ENCODE results near the gene LYSET.
"Not testable (repeated sequence)": the region's sequence is repeated elsewhere in the genome, so short reads cannot be mapped to it uniquely, and the experiment has no call there.

Gene LYSET

GRCh38 chr14:93163564-93163963 is 21.6 kb upstream of the LYSET start:
- no peak overlapping the region for H4K91ac ChIP-seq (ENCODE audit: low read depth, low read length, poor library complexity)
- H3K23ac ChIP-seq (ENCODE audit: low read depth, low read length, poor library complexity), result no peak overlapping the region
- H2AK5ac ChIP-seq (ENCODE audit: low read depth, low read length), result no peak overlapping the region
- peaks cover 0 to 6% of the 10 kb centered on the region in 2 donors for H3K9me3 ChIP-seq (replicated peaks in 1 of 2; ENCODE audit: control insufficient read depth in 2 of 2, insufficient read depth in 1 of 2, low read depth in 1 of 2, low read length in 2 of 2)
- H2BK120ac ChIP-seq (ENCODE audit: low read depth, low read length), result no peak overlapping the region
- H3K4me1 ChIP-seq (ENCODE audit: control insufficient read depth in 2 of 2, insufficient read depth in 1 of 2, low read depth in 1 of 2, low read length in 2 of 2), result no peaks in the 10 kb centered on the region
- no peak overlapping the region for H4K8ac ChIP-seq (ENCODE audit: low read depth, low read length)
- WGBS, 2 donors (ENCODE audit: extremely low coverage in 2 of 2, insufficient read length in 2 of 2, insufficient replicate concordance in 1 of 2), result no CpG with 5 or more reads among the region's 5 CpGs
- no peak overlapping the region for H3K27ac ChIP-seq (replicated peaks; ENCODE audit: low read length)
- no peak overlapping the region for H2BK12ac ChIP-seq (ENCODE audit: low read length)
- H3K36me3 ChIP-seq (replicated peaks in 1 of 2; ENCODE audit: control insufficient read depth in 2 of 2, insufficient read depth in 2 of 2, low read length in 2 of 2), result no peaks in the 10 kb centered on the region
- no peak overlapping the region for H2BK15ac ChIP-seq (ENCODE audit: low read length)
- no peak overlapping the region for H2AFZ ChIP-seq (ENCODE audit: low read length)
- H3K79me1 ChIP-seq (ENCODE audit: low read depth, low read length), result no peaks in the 10 kb centered on the region
- H3K27me3 ChIP-seq (ENCODE audit: control insufficient read depth in 3 of 3, insufficient read depth in 3 of 3, low read depth in 1 of 3, low read length in 3 of 3), result no peaks in the 10 kb centered on the region
- no peak overlapping the region for H3K14ac ChIP-seq (ENCODE audit: low read length)
- H3K9ac ChIP-seq (ENCODE audit: low read depth, low read length, poor library complexity), result no peak overlapping the region
- DNase-seq (ENCODE audit: low spot score), result no peak
- H2BK5ac ChIP-seq (ENCODE audit: low read length), result no peak overlapping the region
- no peak overlapping the region for H3K4me3 ChIP-seq (ENCODE audit: low read length in 2 of 2)
- no peak overlapping the region for H3K18ac ChIP-seq (ENCODE audit: low read length)
- no peak overlapping the region for H3K4me2 ChIP-seq (ENCODE audit: insufficient read depth, low read length, poor library complexity, severe bottlenecking)
- no peak overlapping the region for H3K4ac ChIP-seq (ENCODE audit: low read length)

DNA sequence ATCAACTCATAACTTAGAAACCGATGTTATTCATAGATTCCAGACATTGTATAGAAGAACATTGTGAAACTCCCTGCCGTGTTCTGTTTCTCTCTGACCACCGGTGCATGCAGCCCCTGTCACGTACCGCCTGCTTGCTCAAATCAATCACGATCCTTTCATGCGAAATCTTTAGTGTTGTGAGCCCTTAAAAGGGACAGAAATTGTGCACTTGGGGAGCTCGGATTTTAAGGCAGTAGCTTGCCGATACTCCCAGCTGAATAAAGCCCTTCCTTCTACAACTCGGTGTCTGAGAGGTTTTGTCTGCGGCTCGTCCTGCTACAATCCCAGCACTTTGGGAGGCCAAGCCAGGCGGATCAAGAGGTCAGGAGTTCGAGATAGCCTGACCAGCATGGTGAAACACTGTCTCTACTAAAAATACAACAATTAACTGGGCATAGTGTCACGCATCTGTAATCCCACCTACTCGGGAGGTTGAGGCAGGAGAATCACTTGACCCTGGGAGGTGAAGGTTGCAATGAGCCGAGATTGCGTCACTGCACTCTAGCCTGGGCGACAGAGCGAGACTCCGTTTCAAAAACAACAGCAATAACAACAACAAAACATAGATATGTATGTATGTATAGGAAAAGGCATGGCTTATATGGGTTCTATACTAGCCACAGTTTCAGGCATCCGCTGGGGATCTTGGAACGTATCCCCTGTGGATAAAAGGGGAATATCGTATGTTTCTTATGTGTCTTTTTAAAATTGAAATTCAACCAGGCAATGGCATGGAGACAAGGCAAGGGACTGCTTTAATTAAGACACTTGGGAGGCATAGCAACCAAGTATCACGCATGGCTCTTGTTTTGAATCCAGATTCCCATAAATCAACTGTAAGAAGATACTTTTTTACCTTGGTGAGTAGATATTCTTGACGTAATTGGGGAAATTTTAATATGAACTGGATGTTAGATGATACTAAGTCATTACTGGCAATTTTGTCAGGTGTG is 19.5 kb upstream of the LYSET start:
- H4K91ac ChIP-seq (ENCODE audit: low read depth, low read length, poor library complexity); H3K27ac ChIP-seq (replicated peaks; ENCODE audit: low read length); H3K23ac ChIP-seq (ENCODE audit: low read depth, low read length, poor library complexity); H2BK12ac ChIP-seq (ENCODE audit: low read length); H2BK15ac ChIP-seq (ENCODE audit: low read length); H3K4me3 ChIP-seq (ENCODE audit: low read length in 2 of 2); H3K9me3 ChIP-seq (replicated peaks in 1 of 2; ENCODE audit: control insufficient read depth in 2 of 2, insufficient read depth in 1 of 2, low read depth in 1 of 2, low read length in 2 of 2); H2BK120ac ChIP-seq (ENCODE audit: low read depth, low read length); H3K9ac ChIP-seq (ENCODE audit: low read depth, low read length, poor library complexity); H2AK5ac ChIP-seq (ENCODE audit: low read depth, low read length); H3K18ac ChIP-seq (ENCODE audit: low read length); H3K14ac ChIP-seq (ENCODE audit: low read length); DNase-seq (ENCODE audit: low spot score); H4K8ac ChIP-seq (ENCODE audit: low read depth, low read length); H3K36me3 ChIP-seq (replicated peaks in 1 of 2; ENCODE audit: control insufficient read depth in 2 of 2, insufficient read depth in 2 of 2, low read length in 2 of 2); H3K4me1 ChIP-seq (ENCODE audit: control insufficient read depth in 2 of 2, insufficient read depth in 1 of 2, low read depth in 1 of 2, low read length in 2 of 2); H3K4ac ChIP-seq (ENCODE audit: low read length); H3K27me3 ChIP-seq (ENCODE audit: control insufficient read depth in 3 of 3, insufficient read depth in 3 of 3, low read depth in 1 of 3, low read length in 3 of 3); H3K79me1 ChIP-seq (ENCODE audit: low read depth, low read length); H2BK5ac ChIP-seq (ENCODE audit: low read length); H3K4me2 ChIP-seq (ENCODE audit: insufficient read depth, low read length, poor library complexity, severe bottlenecking): not testable (repeated sequence)
- peak overlapping the region; percentile 52 for H2AFZ ChIP-seq (ENCODE audit: low read length)
- WGBS, 2 donors (ENCODE audit: extremely low coverage in 2 of 2, insufficient read length in 2 of 2, insufficient replicate concordance in 1 of 2), result no CpG with 5 or more reads among the region's 26 CpGs

DNA sequence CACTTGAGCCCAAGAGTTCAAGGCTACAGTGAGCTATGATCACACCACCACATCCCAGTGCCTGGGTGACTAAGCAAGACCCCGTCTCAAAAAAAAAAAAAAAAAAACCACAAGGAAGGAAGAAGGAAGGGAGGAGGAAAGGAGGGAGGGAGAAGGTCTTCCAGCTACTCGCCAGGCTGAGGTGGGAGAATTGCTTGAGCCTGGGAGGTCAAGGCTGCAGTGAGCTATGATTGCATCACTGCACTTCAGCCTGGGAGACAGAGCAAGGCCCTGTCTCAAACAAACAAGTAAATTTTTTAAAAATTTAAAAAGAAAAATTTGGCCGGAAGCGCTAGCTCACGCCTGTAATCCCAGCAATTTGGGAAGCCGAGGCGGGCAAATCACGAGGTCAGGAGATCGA is 16.5 kb upstream of the LYSET start:
- WGBS, 2 donors (ENCODE audit: extremely low coverage in 2 of 2, insufficient read length in 2 of 2, insufficient replicate concordance in 1 of 2), result no CpG with 5 or more reads among the region's 9 CpGs
- not testable (repeated sequence) for H3K18ac ChIP-seq (ENCODE audit: low read length); H3K27me3 ChIP-seq (ENCODE audit: control insufficient read depth in 3 of 3, insufficient read depth in 3 of 3, low read depth in 1 of 3, low read length in 3 of 3); H3K9me3 ChIP-seq (replicated peaks in 1 of 2; ENCODE audit: control insufficient read depth in 2 of 2, insufficient read depth in 1 of 2, low read depth in 1 of 2, low read length in 2 of 2); H3K23ac ChIP-seq (ENCODE audit: low read depth, low read length, poor library complexity); H3K4me3 ChIP-seq (ENCODE audit: low read length in 2 of 2); H2AFZ ChIP-seq (ENCODE audit: low read length); H3K4ac ChIP-seq (ENCODE audit: low read length); H3K14ac ChIP-seq (ENCODE audit: low read length); H3K36me3 ChIP-seq (replicated peaks in 1 of 2; ENCODE audit: control insufficient read depth in 2 of 2, insufficient read depth in 2 of 2, low read length in 2 of 2); H3K4me2 ChIP-seq (ENCODE audit: insufficient read depth, low read length, poor library complexity, severe bottlenecking); H2AK5ac ChIP-seq (ENCODE audit: low read depth, low read length); H2BK120ac ChIP-seq (ENCODE audit: low read depth, low read length); H4K91ac ChIP-seq (ENCODE audit: low read depth, low read length, poor library complexity); H2BK12ac ChIP-seq (ENCODE audit: low read length); DNase-seq (ENCODE audit: low spot score); H2BK5ac ChIP-seq (ENCODE audit: low read length); H4K8ac ChIP-seq (ENCODE audit: low read depth, low read length); H2BK15ac ChIP-seq (ENCODE audit: low read length); H3K79me1 ChIP-seq (ENCODE audit: low read depth, low read length); H3K9ac ChIP-seq (ENCODE audit: low read depth, low read length, poor library complexity); H3K27ac ChIP-seq (replicated peaks; ENCODE audit: low read length); H3K4me1 ChIP-seq (ENCODE audit: control insufficient read depth in 2 of 2, insufficient read depth in 1 of 2, low read depth in 1 of 2, low read length in 2 of 2)

- not testable (repeated sequence) for H4K8ac ChIP-seq (ENCODE audit: low read depth, low read length)
Measured at GRCh38 chr14:93169619-93170018, 15.5 kb upstream of the LYSET start.

More at GRCh38 chr14:93169619-93170018, 15.5 kb upstream of the LYSET start:
- not testable (repeated sequence) for H3K9ac ChIP-seq (ENCODE audit: low read depth, low read length, poor library complexity); H3K4me2 ChIP-seq (ENCODE audit: insufficient read depth, low read length, poor library complexity, severe bottlenecking); H2BK15ac ChIP-seq (ENCODE audit: low read length); H3K27me3 ChIP-seq (ENCODE audit: control insufficient read depth in 3 of 3, insufficient read depth in 3 of 3, low read depth in 1 of 3, low read length in 3 of 3); H3K4ac ChIP-seq (ENCODE audit: low read length); DNase-seq (ENCODE audit: low spot score); H3K36me3 ChIP-seq (replicated peaks in 1 of 2; ENCODE audit: control insufficient read depth in 2 of 2, insufficient read depth in 2 of 2, low read length in 2 of 2); H2AK5ac ChIP-seq (ENCODE audit: low read depth, low read length); H3K18ac ChIP-seq (ENCODE audit: low read length); H3K79me1 ChIP-seq (ENCODE audit: low read depth, low read length); H3K4me3 ChIP-seq (ENCODE audit: low read length in 2 of 2); H3K23ac ChIP-seq (ENCODE audit: low read depth, low read length, poor library complexity); H2BK120ac ChIP-seq (ENCODE audit: low read depth, low read length); H3K9me3 ChIP-seq (replicated peaks in 1 of 2; ENCODE audit: control insufficient read depth in 2 of 2, insufficient read depth in 1 of 2, low read depth in 1 of 2, low read length in 2 of 2); H2BK5ac ChIP-seq (ENCODE audit: low read length); H3K4me1 ChIP-seq (ENCODE audit: control insufficient read depth in 2 of 2, insufficient read depth in 1 of 2, low read depth in 1 of 2, low read length in 2 of 2); H3K27ac ChIP-seq (replicated peaks; ENCODE audit: low read length); H3K14ac ChIP-seq (ENCODE audit: low read length); H2BK12ac ChIP-seq (ENCODE audit: low read length); H4K91ac ChIP-seq (ENCODE audit: low read depth, low read length, poor library complexity)
- H2AFZ ChIP-seq (ENCODE audit: low read length), result peak overlapping the region; percentile 69
- WGBS, 2 donors (ENCODE audit: extremely low coverage in 2 of 2, insufficient read length in 2 of 2, insufficient replicate concordance in 1 of 2), result no CpG with 5 or more reads among the region's 6 CpGs

All from neuronal stem cell (in vitro differentiated cells).